ENCODE data around the gene CUBN. TPM values are rescaled to one million over a fixed set of nuclear protein-coding genes. Genes with fewer than 3 reads are reported as not detected.

CUBN gene
- total RNA-seq, 1 experiment from 2014 or later = 1.3 TPM

DNA sequence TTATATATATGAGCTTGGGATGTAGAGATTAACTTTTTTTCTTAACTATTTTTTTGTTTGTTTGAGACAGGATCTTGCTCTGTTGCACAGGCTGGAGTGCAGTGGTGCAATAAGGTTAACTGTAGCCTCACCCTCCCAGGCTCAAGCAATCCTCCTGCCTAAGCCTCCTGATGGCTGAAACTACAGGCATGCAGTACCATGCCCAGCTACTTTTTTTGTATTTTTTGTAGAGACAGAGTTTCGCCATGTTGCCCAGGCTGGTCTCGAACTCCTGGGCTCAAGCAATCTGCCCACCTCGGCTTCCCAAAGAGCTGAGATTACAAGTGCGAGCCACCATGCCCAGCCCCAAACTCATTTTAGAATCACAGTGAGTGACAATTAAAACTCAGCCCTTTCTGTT, 105.2 kb downstream of the CUBN start:
- intact Hi-C loops (cut with micrococcal nuclease; ENCODE audit: unreplicated experiment) = loop anchor here (5.0 to 10.0 kb wide), 4 partner anchors 38 to 210 kb away; no protein-coding TSS in a partner anchor
- ATAC-seq = no peak
- H3K36me3 ChIP-seq (ENCODE audit: control insufficient read depth, insufficient read depth, low read length) = no peaks in the 10 kb centered on the region
- peak overlapping the region; percentile 99 for H3K27ac ChIP-seq (ENCODE audit: low read length)
- POLR2A ChIA-PET = no interaction called here
- BruUV-seq (replicated peaks) = no TSS peak
- H3K4me1 ChIP-seq (ENCODE audit: control insufficient read depth, insufficient read depth, low read length) = peaks cover 72% of the 10 kb centered on the region
- CTCF ChIA-PET = interaction anchor here (0.6 kb wide), 1 partner anchor 27 kb away, joined by 3 read pairs; no protein-coding TSS in a partner anchor
- H3K9me3 ChIP-seq (ENCODE audit: control insufficient read depth, insufficient read depth, low read depth, low read length) = peaks cover 7% of the 10 kb centered on the region; the same call in 1 of the 2 replicates
- in situ Hi-C loops (cut with HindIII; ENCODE audit: low pct_unique_long_range_greater_than_20kb, low sequenced_read_pairs) = no loop called here
- H3K27me3 ChIP-seq (ENCODE audit: control insufficient read depth, insufficient read depth, low read length) = no peaks in the 10 kb centered on the region
- no peak for DNase-seq (ENCODE audit: low read depth, low spot score)
- H3K4me3 ChIP-seq (ENCODE audit: low read depth in 2 of 2, low read length in 2 of 2) = no peak overlapping the region
- TF ChIP-seq CTCF (IDR thresholded peaks at IDR 0.05) (no peak), POLR2AphosphoS5 (IDR thresholded peaks at IDR 0.05; ENCODE audit: low read depth, low read length) (no peak), SIN3A (IDR thresholded peaks at IDR 0.05; ENCODE audit: borderline replicate concordance, insufficient read depth, low read depth, low read length) (no peak), TCF7L2 (IDR thresholded peaks at IDR 0.05; ENCODE audit: low read depth, low read length) (no peak)
- TF ChIP-seq, protein P1, sequence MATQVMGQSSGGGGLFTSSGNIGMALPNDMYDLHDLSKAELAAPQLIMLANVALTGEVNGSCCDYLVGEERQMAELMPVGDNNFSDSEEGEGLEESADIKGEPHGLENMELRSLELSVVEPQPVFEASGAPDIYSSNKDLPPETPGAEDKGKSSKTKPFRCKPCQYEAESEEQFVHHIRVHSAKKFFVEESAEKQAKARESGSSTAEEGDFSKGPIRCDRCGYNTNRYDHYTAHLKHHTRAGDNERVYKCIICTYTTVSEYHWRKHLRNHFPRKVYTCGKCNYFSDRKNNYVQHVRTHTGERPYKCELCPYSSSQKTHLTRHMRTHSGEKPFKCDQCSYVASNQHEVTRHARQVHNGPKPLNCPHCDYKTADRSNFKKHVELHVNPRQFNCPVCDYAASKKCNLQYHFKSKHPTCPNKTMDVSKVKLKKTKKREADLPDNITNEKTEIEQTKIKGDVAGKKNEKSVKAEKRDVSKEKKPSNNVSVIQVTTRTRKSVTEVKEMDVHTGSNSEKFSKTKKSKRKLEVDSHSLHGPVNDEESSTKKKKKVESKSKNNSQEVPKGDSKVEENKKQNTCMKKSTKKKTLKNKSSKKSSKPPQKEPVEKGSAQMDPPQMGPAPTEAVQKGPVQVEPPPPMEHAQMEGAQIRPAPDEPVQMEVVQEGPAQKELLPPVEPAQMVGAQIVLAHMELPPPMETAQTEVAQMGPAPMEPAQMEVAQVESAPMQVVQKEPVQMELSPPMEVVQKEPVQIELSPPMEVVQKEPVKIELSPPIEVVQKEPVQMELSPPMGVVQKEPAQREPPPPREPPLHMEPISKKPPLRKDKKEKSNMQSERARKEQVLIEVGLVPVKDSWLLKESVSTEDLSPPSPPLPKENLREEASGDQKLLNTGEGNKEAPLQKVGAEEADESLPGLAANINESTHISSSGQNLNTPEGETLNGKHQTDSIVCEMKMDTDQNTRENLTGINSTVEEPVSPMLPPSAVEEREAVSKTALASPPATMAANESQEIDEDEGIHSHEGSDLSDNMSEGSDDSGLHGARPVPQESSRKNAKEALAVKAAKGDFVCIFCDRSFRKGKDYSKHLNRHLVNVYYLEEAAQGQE (IDR thresholded peaks at IDR 0.05; ENCODE audit: insufficient read depth in 1 of 2, low read depth in 2 of 2, low read length in 1 of 2) = no peak

DNA sequence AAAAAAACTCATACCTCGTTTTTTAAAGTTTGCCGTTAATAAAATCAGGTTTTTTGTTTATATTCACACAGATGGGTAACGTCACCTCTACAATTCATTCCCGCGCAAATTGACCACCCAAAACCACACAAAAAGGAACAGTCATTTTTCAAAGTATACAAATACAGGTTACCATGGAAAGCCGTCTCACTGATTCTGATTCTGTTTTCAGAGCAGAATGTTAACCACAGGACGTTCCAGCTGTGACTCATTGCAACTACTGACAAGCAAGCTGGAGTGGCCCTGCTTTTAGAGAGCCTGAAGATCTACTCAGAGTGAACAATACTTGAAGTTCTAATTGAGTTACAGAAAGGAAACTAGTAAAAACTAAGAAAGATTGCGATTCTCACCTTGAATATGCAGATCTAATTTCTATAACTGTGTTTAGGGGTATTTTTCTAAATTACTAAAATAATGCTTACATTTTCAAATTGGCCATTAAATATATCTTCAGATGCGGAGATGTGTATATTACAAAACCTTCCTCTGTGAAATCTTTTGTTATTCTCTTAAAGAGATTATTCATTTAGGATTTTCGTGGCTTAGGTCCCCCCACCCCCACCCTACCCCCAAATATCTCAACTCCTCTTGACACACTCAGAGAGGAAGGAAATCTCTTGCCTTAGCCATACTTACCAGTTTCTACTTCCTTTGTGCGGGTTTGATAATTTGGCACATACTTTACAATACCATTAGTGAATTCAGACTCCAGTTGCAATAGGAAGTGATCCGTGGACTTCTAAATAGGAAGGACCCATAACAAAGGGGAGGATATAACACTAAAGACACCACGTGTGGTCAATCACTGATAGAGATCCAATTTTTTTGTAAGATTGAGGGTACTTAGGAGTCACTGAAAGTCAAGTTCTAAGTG, 106.0 kb downstream of the CUBN start:
- no peaks in the 10 kb centered on the region for H3K27me3 ChIP-seq (ENCODE audit: control insufficient read depth, insufficient read depth, low read length)
- no peaks in the 10 kb centered on the region for H3K36me3 ChIP-seq (ENCODE audit: control insufficient read depth, insufficient read depth, low read length)
- ChIA-PET CTCF (interaction anchor here (0.6 kb wide), 1 partner anchor 27 kb away, joined by 3 read pairs; no protein-coding TSS in a partner anchor), POLR2A (interaction anchor here (1.1 kb wide), 1 partner anchor 179 kb away, joined by 3 read pairs; no protein-coding TSS in a partner anchor)
- TF ChIP-seq POLR2AphosphoS5 (IDR thresholded peaks at IDR 0.05; ENCODE audit: low read depth, low read length) (0 out of 2 replicates have a peak, but pooled peaks have one; percentile 36), CTCF (IDR thresholded peaks at IDR 0.05) (no peak), SIN3A (IDR thresholded peaks at IDR 0.05; ENCODE audit: borderline replicate concordance, insufficient read depth, low read depth, low read length) (no peak)
- ATAC-seq = peak; percentile 89
- H3K4me1 ChIP-seq (ENCODE audit: control insufficient read depth, insufficient read depth, low read length) = peaks cover 67% of the 10 kb centered on the region
- peaks cover 10% of the 10 kb centered on the region; the same call in 1 of the 2 replicates for H3K9me3 ChIP-seq (ENCODE audit: control insufficient read depth, insufficient read depth, low read depth, low read length)
- H3K27ac ChIP-seq (ENCODE audit: low read length) = peak overlapping the region; percentile 99
- no peak for DNase-seq (ENCODE audit: low read depth, low spot score)
- H3K4me3 ChIP-seq (ENCODE audit: low read depth in 2 of 2, low read length in 2 of 2) = 0 out of 4 replicates have a peak overlapping the region, but pooled peaks of 1 of the 2 experiments have one; percentile 0
- in situ Hi-C loops (cut with HindIII; ENCODE audit: low pct_unique_long_range_greater_than_20kb, low sequenced_read_pairs) = no loop called here
- intact Hi-C loops (cut with micrococcal nuclease; ENCODE audit: unreplicated experiment) = loop anchor here (5.0 to 10.0 kb wide), 4 partner anchors 39 to 211 kb away; no protein-coding TSS in a partner anchor
- TSS peak; percentile 98 for BruUV-seq (replicated peaks)

Data from Panc1 (cell line).